Urinary bladder (tissue), 4 donors: Measurements from ENCODE around the gene DUSP6. TPM values are rescaled to one million over a fixed set of nuclear protein-coding genes. Genes with fewer than 3 reads are reported as not detected.

ENCODE experiments used
- DNase-seq: peaks from one replicate; pipeline ENCODE4 v3.0.0-alpha.2; 2015; ENCODE audit errors: extremely low spot score
- H3K27ac ChIP-seq: one replicate; pipeline ENCODE4 v1.5.1; 2013; ENCODE audit warnings: low read depth, mild to moderate bottlenecking, moderate library complexity
- H3K36me3 ChIP-seq: one replicate; pipeline ENCODE4 v1.6.1; 2013; ENCODE audit warnings: mild to moderate bottlenecking, moderate library complexity; ENCODE audit not compliant: insufficient read depth
- H3K4me1 ChIP-seq: one replicate; pipeline ENCODE4 v1.6.1; 2013; ENCODE audit warnings: mild to moderate bottlenecking, moderate library complexity; ENCODE audit not compliant: insufficient read depth
- H3K4me3 ChIP-seq: one replicate; pipeline ENCODE4 v1.5.1; 2013; ENCODE audit warnings: low read depth, low read length
- WGBS: extraction: QIAGEN DNeasy Blood & Tissue Kit; methylation state at CpG from one replicate; pipeline ENCODE4 v1.1.7; 2013; 5-methylcytosine and 5-hydroxymethylcytosine counted together
- polyA plus RNA-seq: library from polyadenylated mRNA; stranded (reverse); fragments of 200-250 nt; gene quantifications from one replicate; pipeline ENCODE4 v1.2.3, GENCODE V29; 2013
- total RNA-seq: library from RNA; depleted of rRNA; stranded (reverse); fragments of >200 nt; gene quantifications from one replicate; pipeline ENCODE4 v1.2.3, GENCODE V29; 2014
- donor health status: healthy with polysubstance abuse.
- donor health status: healthy.

Gene DUSP6
- total and polyA plus RNA-seq, 2 donors, result 66.1 to 77.1 TPM

- DNase-seq, result no peak
- Histone ChIP-seq H3K4me3 (no peak overlapping the region), H3K27ac (no peak overlapping the region), H3K36me3 (no peaks in the 10 kb centered on the region), H3K4me1 (no peaks in the 10 kb centered on the region)
- WGBS, result 17% methylated on average over 8 of the region's 8 CpGs
These were observed 31.9 kb upstream of the DUSP6 start for GRCh38 chr12:89384050-89384758.

DNA sequence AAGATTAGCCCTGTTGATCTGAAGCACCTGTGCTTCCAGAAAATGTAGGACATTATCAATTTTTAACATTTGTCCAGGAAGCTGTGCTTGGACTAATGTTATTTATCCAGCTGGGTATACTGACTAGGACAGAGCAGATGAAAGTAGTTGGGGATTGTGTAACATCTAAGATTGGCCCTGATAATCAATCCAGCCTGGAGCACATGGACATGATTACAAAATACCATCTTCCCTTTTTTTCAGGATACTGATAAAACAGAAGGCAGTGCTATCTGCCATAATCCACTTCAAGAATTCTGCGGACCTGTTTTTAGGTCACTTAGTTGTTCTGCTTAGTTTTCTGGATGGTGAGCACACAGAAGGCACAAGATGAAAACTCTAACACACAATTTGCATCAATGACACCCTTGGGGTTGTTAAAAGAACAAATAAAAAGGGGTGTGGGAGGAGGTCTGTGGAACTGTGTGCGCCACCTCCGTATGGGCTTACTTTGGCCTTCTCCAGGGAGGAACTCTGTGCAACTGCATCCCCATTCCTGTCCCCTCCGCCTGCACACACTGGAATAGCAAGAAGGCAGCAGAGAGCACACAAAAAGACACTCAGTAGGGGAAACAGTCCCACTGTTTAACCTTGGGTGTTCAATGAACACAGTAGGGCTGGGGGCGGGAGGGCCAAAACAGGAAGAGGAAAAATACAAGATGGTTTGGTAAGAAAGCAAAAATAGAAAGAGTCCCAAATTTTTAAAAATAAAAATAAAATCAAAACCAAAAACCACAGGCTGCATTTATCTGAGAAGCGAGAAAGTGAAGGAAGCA, 31.1 kb upstream of the DUSP6 start:
- Histone ChIP-seq H3K36me3 (no peaks in the 10 kb centered on the region), H3K4me1 (no peaks in the 10 kb centered on the region), H3K4me3 (no peak overlapping the region), H3K27ac (peak overlapping the region; percentile 33)
- WGBS, result 61% methylated on average over 6 of the region's 6 CpGs
- no peak for DNase-seq

GRCh38 chr12:89382328-89382727, 30.0 kb upstream of the DUSP6 start:
- DNase-seq, result no peak
- no peak overlapping the region for H3K27ac ChIP-seq
- no peaks in the 10 kb centered on the region for H3K4me1 ChIP-seq
- no peaks in the 10 kb centered on the region for H3K36me3 ChIP-seq
- WGBS, result 77% methylated on average over 5 of the region's 5 CpGs
- no peak overlapping the region for H3K4me3 ChIP-seq

- DNase-seq, result no peak
- H3K27ac ChIP-seq, result no peak overlapping the region
- 89% methylated on average over 5 of the region's 5 CpGs for WGBS
- H3K36me3 ChIP-seq, result no peaks in the 10 kb centered on the region
- H3K4me1 ChIP-seq, result peaks cover 2% of the 10 kb centered on the region
- no peak overlapping the region for H3K4me3 ChIP-seq
These were observed 27.7 kb upstream of the DUSP6 start for GRCh38 chr12:89379839-89380467.

DNA sequence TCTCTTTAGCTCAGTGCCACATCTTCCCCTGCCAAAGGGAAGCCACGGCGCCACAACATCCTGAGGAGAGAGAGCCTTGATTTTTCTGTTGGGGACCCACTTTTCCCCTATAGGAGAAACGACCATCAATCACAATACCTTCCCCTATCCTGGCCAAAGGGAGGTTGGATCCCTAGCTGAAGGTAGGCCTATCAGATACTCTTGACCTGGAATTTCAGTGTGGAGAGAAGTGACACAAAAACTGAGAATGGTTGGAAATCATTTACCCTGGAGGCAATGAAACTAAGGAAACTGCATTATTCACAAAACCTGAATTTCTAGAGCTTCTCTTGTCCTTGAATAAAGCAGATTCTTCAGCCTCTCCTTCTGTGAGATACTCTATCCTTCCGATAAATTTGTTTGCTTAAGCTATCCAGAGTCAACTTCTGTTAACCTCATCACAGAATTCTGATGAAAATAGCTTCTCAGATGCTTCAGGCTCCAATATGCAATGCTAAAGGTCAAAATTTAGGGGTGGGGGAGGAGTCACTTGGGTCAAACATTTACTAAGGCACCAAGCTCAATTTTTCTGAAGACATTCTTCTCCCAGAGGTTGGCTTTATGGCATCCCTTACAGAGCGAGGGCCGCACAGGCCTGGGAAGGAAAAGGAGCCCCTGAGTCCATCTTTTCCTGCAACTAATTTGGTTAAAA, 27.0 kb upstream of the DUSP6 start:
- DNase-seq, result no peak
- H3K27ac ChIP-seq, result no peak overlapping the region
- no peaks in the 10 kb centered on the region for H3K36me3 ChIP-seq
- H3K4me1 ChIP-seq, result peaks cover 2% of the 10 kb centered on the region
- WGBS, result 87% methylated on average over 6 of the region's 6 CpGs
- no peak overlapping the region for H3K4me3 ChIP-seq

DNA sequence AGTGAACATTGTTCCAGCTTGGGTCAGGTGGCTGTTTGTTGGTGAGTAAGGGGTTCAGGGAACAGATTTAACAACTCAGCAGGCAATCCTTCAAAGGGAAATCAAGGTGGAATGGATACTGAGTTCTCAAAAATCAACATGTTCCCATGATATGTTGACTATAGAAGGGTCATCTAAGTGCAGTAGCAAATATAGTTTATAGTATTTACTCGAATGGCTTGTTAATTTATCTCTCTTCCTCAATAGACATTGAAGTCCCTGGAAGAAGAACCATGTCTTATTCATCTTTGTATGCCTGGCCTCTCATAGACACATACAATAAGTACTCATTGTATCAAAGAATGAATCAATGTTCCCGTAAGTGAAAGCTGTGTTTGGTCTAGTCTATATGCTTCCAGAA, 24.5 kb upstream of the DUSP6 start:
- whole genome bisulfite sequencing, result 87% methylated on average over 2 of the region's 2 CpGs

GRCh38 chr12:89376202-89376529, 23.9 kb upstream of the DUSP6 start:
- Histone ChIP-seq H3K27ac (no peak overlapping the region), H3K4me1 (peaks cover 2% of the 10 kb centered on the region), H3K4me3 (no peak overlapping the region), H3K36me3 (no peaks in the 10 kb centered on the region)
- 65% methylated on average over 1 of the region's 1 CpG for WGBS
- DNase-seq, result no peak

More for the DNA sequence above, 24.5 kb upstream of the DUSP6 start:
- Histone ChIP-seq H3K36me3 (no peaks in the 10 kb centered on the region), H3K4me3 (no peak overlapping the region), H3K4me1 (peaks cover 2% of the 10 kb centered on the region), H3K27ac (no peak overlapping the region)
- no peak for DNase-seq

DNA sequence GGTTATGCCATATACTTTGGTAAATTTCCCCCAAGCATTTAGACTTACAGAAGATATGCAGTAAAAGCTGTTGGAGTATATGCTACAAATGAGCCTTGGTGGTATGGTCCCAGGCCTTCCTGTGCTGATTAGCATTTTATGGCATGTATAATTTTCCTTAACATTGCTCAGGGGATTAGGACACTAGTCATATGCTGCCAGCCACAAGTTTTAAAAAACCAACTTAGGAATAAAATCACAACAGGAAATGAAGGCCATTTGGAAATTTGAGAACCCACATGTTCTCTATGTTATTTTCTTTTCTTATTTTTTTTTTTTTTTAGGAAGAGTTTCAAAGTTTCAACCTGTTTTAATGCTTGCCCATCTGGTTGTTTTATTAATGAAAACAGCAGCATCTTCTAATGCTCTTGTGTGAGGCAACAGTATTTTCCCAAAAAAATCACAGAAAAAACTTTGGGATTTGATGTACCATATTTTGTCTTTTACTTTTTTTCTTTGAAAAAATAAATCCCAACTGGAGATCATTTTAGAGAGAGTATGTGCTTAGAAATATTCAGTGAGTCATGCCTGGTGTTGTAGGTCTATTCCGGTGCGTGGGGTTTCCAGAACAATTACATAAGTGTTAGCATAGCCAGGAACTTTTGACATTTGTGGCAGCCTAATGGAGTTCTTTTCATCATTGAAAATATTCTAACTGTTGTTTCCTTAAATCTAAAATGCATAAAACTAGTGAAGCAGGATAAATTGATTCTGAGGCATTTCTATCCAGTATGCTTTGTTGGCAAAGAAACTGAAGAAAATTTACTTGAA, 21.7 kb upstream of the DUSP6 start:
- no peak for DNase-seq
- Histone ChIP-seq H3K4me3 (no peak overlapping the region), H3K27ac (no peak overlapping the region), H3K4me1 (peaks cover 2% of the 10 kb centered on the region), H3K36me3 (no peaks in the 10 kb centered on the region)
- 24% methylated on average over 2 of the region's 2 CpGs for WGBS

GRCh38 chr12:89372584-89373370, 20.5 kb upstream of the DUSP6 start:
- peaks cover 2% of the 10 kb centered on the region for H3K4me1 ChIP-seq
- no peak for DNase-seq
- no peak overlapping the region for H3K4me3 ChIP-seq
- H3K36me3 ChIP-seq, result no peaks in the 10 kb centered on the region
- no peak overlapping the region for H3K27ac ChIP-seq
- 70% methylated on average over 6 of the region's 6 CpGs for whole genome bisulfite sequencing

DNA sequence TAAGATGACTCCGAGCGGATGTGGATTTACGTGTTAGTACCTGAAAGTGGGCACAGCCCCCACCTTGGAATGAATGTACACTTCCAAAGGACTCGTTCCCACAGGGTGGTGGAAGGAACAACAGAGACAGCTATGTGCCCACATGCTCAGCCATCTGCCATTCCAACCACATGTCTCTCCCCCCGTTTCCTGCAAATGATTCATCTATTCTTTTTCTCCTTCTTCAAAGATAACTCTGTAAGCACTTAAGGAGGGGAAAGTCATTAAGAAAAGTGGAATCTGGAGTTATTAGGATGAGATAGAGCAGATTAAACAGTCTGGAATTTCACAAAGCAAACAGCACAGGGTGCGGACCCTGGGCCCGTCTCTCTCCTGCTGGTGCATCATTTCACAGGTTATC, 18.5 kb upstream of the DUSP6 start:
- 70% methylated on average over 7 of the region's 7 CpGs for WGBS
- DNase-seq, result no peak

DNA sequence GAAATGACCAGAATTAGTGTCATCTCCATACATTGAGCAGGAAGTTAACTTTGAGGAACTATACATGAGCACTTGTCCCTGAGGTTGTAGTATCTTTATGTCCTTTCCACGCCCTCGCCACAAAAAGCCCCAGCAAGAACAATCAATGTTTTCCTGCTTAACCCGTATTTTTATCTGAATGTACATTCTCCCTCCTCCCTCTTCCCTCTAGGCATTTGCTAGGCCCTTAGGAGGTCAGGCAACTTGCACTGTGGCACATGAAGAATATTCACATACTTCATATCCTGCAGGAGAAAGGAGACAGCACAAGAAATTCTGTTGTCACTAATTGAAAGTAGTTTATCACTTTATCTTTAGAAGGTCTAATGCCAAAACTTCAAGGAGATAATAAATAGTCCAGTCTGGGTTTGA, 18.1 kb upstream of the DUSP6 start:
- DNase-seq, result no peak
- no peaks in the 10 kb centered on the region for H3K36me3 ChIP-seq
- WGBS, result 68% methylated on average over 3 of the region's 3 CpGs
- H3K4me1 ChIP-seq, result no peaks in the 10 kb centered on the region
- no peak overlapping the region for H3K27ac ChIP-seq
- H3K4me3 ChIP-seq, result no peak overlapping the region

More for the DNA sequence above, 18.5 kb upstream of the DUSP6 start:
- H3K36me3 ChIP-seq, result no peaks in the 10 kb centered on the region
- H3K4me3 ChIP-seq, result no peak overlapping the region
- no peaks in the 10 kb centered on the region for H3K4me1 ChIP-seq
- H3K27ac ChIP-seq, result no peak overlapping the region

- no peak overlapping the region for H3K27ac ChIP-seq
These were observed 16.9 kb upstream of the DUSP6 start for GRCh38 chr12:89369166-89369565.

More at GRCh38 chr12:89369166-89369565, 16.9 kb upstream of the DUSP6 start:
- DNase-seq, result no peak
- H3K4me1 ChIP-seq, result no peaks in the 10 kb centered on the region
- 73% methylated on average over 3 of the region's 3 CpGs for WGBS
- no peak overlapping the region for H3K4me3 ChIP-seq
- H3K36me3 ChIP-seq, result no peaks in the 10 kb centered on the region
